HepG2 (cell line): ENCODE data around the gene PLBD2. TPM values are rescaled to one million over a fixed set of nuclear protein-coding genes. Genes with fewer than 3 reads are reported as not detected.

ENCODE experiments used
- DMAP1 ChIP-seq: IDR thresholded peaks from 2 replicates; pipeline ENCODE4 v1.6.1; 2016
- GLI4 ChIP-seq: sonication (generic); formaldehyde crosslinking; IDR thresholded peaks from 2 replicates; pipeline ENCODE4 v1.5.1; 2020; ENCODE audit warnings: missing genetic modification reagents, mild to moderate bottlenecking, moderate library complexity, borderline replicate concordance
- KLF16 ChIP-seq, 2 experiments: sonication (generic) in 1 of 2; formaldehyde crosslinking in 1 of 2; IDR thresholded peaks; 2 replicates each; pipeline versions ENCODE4 v1.6.1 to v1.8.0; 2016 to 2023; ENCODE audit warnings: missing genetic modification reagents in 2 of 2, missing compliant biosample characterization in 1 of 2
- NFKB2 ChIP-seq: sonication (generic); formaldehyde crosslinking; IDR thresholded peaks from 2 replicates; pipeline ENCODE4 v1.4.0; 2020; ENCODE audit warnings: missing genetic modification reagents, borderline replicate concordance
- NR2F1 ChIP-seq, 2 experiments: fragments of 450-650 bp in 1 of 2; formaldehyde crosslinking in 1 of 2; IDR thresholded peaks; 2 replicates each; pipeline versions ENCODE4 v1.5.0 to v1.6.1; 2016 to 2020; ENCODE audit warnings: mild to moderate bottlenecking in 1 of 2, missing compliant biosample characterization in 1 of 2, missing genetic modification reagents in 1 of 2, moderate library complexity in 1 of 2
- PAF1 ChIP-seq: IDR thresholded peaks from 2 replicates; pipeline ENCODE4 v1.6.1; 2016; ENCODE audit warnings: missing genetic modification reagents, missing compliant biosample characterization
- ZFP82 ChIP-seq: sonication (generic); formaldehyde crosslinking; IDR thresholded peaks from 2 replicates; pipeline ENCODE4 v1.5.1; 2020; ENCODE audit warnings: mild to moderate bottlenecking, missing genetic modification reagents, borderline replicate concordance
- ZFX ChIP-seq: sonication (generic); formaldehyde crosslinking; IDR thresholded peaks from 2 replicates; pipeline ENCODE4 v1.4.0; 2020; ENCODE audit warnings: mild to moderate bottlenecking, low read depth, missing genetic modification reagents, moderate library complexity
- ZKSCAN1 ChIP-seq: fragments of 150-350 bp; IDR thresholded peaks from 2 replicates; pipeline ENCODE4 v1.6.1; 2014; ENCODE audit warnings: low read length
- ZNF546 ChIP-seq: sonication (generic); formaldehyde crosslinking; conservative IDR thresholded peaks from 2 replicates; pipeline ENCODE4 v1.8.1; 2023; ENCODE audit warnings: mild to moderate bottlenecking, missing genetic modification reagents
- polyA plus RNA-seq, 8 experiments: library from polyadenylated mRNA; depleted of rRNA in 3 of 8; stranded (reverse) in 7 of 8; unstranded in 1 of 8; fragments of >200 nt; fragmentation: Illumina TruSeq in 4 of 8; extraction: Trizol in 4 of 8; gene quantifications; 2 replicates each; pipeline versions ENCODE4 v1.2.1 to v1.2.3, GENCODE V29; 2011 to 2016; ENCODE audit warnings: low read depth in 4 of 8, missing spikeins in 1 of 8, mixed read lengths in 1 of 8; ENCODE audit not compliant: insufficient read depth in 1 of 8
- total RNA-seq, 5 experiments: library from RNA; depleted of rRNA; stranded (reverse); fragments of >200 nt; fragmentation: Illumina TruSeq; extraction: Trizol; gene quantifications; 2 replicates each; pipeline ENCODE4 v1.2.3, GENCODE V29; 2016; ENCODE audit warnings: low read depth in 1 of 5
- TF ChIP-seq, protein P1 (sequence below): IDR thresholded peaks from 2 replicates; pipeline ENCODE4 v1.6.1; 2016; ENCODE audit warnings: low read depth, missing genetic modification reagents, missing compliant biosample characterization
- TF ChIP-seq, protein P2 (sequence below): sonication (generic); formaldehyde crosslinking; IDR thresholded peaks from 2 replicates; pipeline ENCODE4 v1.4.0; 2020; ENCODE audit warnings: missing genetic modification reagents
- TF ChIP-seq, protein P3 (sequence below): sonication (generic); formaldehyde crosslinking; conservative IDR thresholded peaks from 2 replicates; pipeline ENCODE4 v1.4.0; 2020; ENCODE audit warnings: missing genetic modification reagents
- TF ChIP-seq, protein P4 (sequence below): sonication (generic); formaldehyde crosslinking; IDR thresholded peaks from 2 replicates; pipeline ENCODE4 v1.4.0; 2020; ENCODE audit warnings: missing genetic modification reagents

PLBD2 gene
- total and polyA plus RNA-seq, 2 of the 13 experiments (the other 11 are each of a cell fraction or from before 2014, with no cell fraction given) = 6.7 to 8.5 TPM

DNA sequence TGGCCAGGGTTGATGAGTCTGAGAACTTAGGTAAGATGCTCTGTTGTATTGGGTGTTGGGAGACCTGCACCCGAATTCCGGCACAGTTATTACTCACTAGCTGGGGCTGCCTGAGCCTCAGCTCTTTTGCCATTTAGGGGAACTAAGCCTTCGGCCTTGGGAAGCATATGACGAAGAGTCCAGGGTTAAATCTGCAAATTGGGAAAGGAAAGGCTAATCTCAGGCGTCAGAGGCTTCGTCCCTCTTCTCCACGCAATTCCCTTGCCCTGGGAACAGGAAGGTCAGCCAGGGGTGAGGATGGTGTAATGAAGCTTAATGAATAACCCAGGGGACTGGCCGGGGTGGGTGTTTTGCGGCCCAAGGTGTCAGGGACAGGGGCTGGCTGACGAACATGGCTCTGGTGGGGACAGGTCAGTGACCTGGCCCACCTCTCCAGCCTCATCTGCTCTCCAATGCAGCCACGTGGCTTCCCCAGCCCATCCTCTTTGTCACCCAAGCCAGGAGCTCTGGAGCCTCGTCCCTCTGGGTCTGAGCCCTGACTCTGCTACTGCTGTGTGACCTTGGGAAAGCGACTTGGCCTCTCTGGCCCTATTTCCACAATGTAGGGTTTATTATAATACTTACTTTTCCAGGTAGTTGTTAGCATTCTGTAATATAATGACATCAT, 60.0 kb downstream of the PLBD2 start (continued):
- TF ChIP-seq KLF16 (CRISPR knock-in tag; IDR thresholded peaks at IDR 0.05) (no peak), PAF1 (CRISPR knock-in tag) (no peak), NFKB2 (CRISPR knock-in tag) (peak; percentile 49; the same call in 1 of the 2 replicates), ZFP82 (CRISPR knock-in tag) (no peak), DMAP1 (CRISPR knock-in tag) (no peak; the same call in 1 of the 2 replicates), NR2F1 (CRISPR knock-in tag; IDR thresholded peaks at IDR 0.05) (peak; percentile 79 to 84; a peak in 3 of 4 replicates), ZFX (CRISPR knock-in tag) (peak; percentile 33; the same call in 1 of the 2 replicates), GLI4 (no peak), ZNF546 (CRISPR knock-in tag) (no peak), ZKSCAN1 (no peak)
- TF ChIP-seq, protein P1, sequence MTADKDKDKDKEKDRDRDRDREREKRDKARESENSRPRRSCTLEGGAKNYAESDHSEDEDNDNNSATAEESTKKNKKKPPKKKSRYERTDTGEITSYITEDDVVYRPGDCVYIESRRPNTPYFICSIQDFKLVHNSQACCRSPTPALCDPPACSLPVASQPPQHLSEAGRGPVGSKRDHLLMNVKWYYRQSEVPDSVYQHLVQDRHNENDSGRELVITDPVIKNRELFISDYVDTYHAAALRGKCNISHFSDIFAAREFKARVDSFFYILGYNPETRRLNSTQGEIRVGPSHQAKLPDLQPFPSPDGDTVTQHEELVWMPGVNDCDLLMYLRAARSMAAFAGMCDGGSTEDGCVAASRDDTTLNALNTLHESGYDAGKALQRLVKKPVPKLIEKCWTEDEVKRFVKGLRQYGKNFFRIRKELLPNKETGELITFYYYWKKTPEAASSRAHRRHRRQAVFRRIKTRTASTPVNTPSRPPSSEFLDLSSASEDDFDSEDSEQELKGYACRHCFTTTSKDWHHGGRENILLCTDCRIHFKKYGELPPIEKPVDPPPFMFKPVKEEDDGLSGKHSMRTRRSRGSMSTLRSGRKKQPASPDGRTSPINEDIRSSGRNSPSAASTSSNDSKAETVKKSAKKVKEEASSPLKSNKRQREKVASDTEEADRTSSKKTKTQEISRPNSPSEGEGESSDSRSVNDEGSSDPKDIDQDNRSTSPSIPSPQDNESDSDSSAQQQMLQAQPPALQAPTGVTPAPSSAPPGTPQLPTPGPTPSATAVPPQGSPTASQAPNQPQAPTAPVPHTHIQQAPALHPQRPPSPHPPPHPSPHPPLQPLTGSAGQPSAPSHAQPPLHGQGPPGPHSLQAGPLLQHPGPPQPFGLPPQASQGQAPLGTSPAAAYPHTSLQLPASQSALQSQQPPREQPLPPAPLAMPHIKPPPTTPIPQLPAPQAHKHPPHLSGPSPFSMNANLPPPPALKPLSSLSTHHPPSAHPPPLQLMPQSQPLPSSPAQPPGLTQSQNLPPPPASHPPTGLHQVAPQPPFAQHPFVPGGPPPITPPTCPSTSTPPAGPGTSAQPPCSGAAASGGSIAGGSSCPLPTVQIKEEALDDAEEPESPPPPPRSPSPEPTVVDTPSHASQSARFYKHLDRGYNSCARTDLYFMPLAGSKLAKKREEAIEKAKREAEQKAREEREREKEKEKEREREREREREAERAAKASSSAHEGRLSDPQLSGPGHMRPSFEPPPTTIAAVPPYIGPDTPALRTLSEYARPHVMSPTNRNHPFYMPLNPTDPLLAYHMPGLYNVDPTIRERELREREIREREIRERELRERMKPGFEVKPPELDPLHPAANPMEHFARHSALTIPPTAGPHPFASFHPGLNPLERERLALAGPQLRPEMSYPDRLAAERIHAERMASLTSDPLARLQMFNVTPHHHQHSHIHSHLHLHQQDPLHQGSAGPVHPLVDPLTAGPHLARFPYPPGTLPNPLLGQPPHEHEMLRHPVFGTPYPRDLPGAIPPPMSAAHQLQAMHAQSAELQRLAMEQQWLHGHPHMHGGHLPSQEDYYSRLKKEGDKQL (CRISPR knock-in tag) = peak; percentile 46; the same call in 1 of the 2 replicates
- TF ChIP-seq, protein P2, sequence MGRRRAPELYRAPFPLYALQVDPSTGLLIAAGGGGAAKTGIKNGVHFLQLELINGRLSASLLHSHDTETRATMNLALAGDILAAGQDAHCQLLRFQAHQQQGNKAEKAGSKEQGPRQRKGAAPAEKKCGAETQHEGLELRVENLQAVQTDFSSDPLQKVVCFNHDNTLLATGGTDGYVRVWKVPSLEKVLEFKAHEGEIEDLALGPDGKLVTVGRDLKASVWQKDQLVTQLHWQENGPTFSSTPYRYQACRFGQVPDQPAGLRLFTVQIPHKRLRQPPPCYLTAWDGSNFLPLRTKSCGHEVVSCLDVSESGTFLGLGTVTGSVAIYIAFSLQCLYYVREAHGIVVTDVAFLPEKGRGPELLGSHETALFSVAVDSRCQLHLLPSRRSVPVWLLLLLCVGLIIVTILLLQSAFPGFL (CRISPR knock-in tag) = no peak
- TF ChIP-seq, protein P3, sequence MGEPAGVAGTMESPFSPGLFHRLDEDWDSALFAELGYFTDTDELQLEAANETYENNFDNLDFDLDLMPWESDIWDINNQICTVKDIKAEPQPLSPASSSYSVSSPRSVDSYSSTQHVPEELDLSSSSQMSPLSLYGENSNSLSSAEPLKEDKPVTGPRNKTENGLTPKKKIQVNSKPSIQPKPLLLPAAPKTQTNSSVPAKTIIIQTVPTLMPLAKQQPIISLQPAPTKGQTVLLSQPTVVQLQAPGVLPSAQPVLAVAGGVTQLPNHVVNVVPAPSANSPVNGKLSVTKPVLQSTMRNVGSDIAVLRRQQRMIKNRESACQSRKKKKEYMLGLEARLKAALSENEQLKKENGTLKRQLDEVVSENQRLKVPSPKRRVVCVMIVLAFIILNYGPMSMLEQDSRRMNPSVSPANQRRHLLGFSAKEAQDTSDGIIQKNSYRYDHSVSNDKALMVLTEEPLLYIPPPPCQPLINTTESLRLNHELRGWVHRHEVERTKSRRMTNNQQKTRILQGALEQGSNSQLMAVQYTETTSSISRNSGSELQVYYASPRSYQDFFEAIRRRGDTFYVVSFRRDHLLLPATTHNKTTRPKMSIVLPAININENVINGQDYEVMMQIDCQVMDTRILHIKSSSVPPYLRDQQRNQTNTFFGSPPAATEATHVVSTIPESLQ = no peak
- TF ChIP-seq, protein P4, sequence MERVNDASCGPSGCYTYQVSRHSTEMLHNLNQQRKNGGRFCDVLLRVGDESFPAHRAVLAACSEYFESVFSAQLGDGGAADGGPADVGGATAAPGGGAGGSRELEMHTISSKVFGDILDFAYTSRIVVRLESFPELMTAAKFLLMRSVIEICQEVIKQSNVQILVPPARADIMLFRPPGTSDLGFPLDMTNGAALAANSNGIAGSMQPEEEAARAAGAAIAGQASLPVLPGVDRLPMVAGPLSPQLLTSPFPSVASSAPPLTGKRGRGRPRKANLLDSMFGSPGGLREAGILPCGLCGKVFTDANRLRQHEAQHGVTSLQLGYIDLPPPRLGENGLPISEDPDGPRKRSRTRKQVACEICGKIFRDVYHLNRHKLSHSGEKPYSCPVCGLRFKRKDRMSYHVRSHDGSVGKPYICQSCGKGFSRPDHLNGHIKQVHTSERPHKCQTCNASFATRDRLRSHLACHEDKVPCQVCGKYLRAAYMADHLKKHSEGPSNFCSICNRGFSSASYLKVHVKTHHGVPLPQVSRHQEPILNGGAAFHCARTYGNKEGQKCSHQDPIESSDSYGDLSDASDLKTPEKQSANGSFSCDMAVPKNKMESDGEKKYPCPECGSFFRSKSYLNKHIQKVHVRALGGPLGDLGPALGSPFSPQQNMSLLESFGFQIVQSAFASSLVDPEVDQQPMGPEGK (CRISPR knock-in tag) = peak; percentile 52
